ENCODE measurements around the gene KCNK16.

GRCh38 chr6:39320363-39320984 is 2.0 kb downstream of the KCNK16 start:
- no peak for TF ChIP-seq POLR2A (IDR thresholded peaks at IDR 0.05)
- TF ChIP-seq, protein P1, sequence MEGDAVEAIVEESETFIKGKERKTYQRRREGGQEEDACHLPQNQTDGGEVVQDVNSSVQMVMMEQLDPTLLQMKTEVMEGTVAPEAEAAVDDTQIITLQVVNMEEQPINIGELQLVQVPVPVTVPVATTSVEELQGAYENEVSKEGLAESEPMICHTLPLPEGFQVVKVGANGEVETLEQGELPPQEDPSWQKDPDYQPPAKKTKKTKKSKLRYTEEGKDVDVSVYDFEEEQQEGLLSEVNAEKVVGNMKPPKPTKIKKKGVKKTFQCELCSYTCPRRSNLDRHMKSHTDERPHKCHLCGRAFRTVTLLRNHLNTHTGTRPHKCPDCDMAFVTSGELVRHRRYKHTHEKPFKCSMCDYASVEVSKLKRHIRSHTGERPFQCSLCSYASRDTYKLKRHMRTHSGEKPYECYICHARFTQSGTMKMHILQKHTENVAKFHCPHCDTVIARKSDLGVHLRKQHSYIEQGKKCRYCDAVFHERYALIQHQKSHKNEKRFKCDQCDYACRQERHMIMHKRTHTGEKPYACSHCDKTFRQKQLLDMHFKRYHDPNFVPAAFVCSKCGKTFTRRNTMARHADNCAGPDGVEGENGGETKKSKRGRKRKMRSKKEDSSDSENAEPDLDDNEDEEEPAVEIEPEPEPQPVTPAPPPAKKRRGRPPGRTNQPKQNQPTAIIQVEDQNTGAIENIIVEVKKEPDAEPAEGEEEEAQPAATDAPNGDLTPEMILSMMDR (IDR thresholded peaks at IDR 0.05) = no peak
